Measurements from ENCODE around the gene EPN3.

EPN3 gene

GRCh38 chr17:50551884-50552283, 19.3 kb downstream of the EPN3 start:
- H3K4me3 ChIP-seq (replicated peaks; ENCODE audit: low read depth, low read length), result no peak overlapping the region
- DNase-seq (ENCODE audit: extremely low read depth, low read depth), result no peak
- no peak for TF ChIP-seq CTCF (IDR thresholded peaks at IDR 0.05; ENCODE audit: low read depth, low read length, missing control alignments)

DNA sequence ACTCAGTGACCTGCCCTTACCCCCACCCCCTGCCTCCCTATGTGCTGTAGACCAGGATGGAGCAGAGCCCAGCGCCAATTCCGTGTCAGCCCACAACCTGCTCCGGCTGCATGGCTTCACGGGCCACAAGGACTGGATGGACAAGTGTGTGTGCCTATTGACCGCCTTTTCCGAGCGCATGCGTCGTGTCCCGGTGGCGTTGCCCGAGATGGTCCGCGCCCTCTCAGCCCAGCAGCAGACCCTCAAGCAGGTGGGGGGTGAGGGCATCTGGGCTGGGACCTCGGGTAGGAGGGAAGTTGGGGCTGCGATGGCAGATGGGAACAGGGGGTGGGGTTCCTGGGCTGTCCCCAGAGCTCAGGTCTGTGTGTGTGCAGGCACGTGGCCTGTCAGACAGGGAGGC, 21.7 kb downstream of the EPN3 start:
- no peak for DNase-seq (ENCODE audit: extremely low read depth, low read depth)
- H3K4me3 ChIP-seq (replicated peaks; ENCODE audit: low read depth, low read length), result no peak overlapping the region
- no peak for TF ChIP-seq CTCF (IDR thresholded peaks at IDR 0.05; ENCODE audit: low read depth, low read length, missing control alignments)

DNA sequence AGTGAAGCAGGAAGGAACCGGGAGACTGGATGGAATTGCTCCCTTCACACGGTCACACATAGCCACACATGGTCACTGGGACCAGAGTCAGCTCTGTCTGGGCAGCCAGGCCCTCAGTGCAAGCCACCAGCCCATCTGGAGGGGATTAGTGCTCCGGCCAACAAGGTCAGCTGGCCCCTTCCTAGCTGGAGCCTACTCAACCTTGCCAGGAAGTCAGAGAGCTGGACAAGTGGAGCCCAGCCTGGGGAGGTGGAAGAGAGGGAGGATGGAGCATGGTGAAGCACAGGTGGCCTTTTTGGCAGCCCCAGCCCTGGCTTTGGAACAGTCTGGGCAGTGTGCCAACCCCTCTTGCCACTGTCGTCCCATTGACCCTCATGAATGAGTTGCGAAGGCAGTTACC, 24.3 kb downstream of the EPN3 start:
- no peak overlapping the region for H3K4me3 ChIP-seq (replicated peaks; ENCODE audit: low read depth, low read length)
- TF ChIP-seq CTCF (IDR thresholded peaks at IDR 0.05; ENCODE audit: low read depth, low read length, missing control alignments), result no peak
- no peak for DNase-seq (ENCODE audit: extremely low read depth, low read depth)

DNA sequence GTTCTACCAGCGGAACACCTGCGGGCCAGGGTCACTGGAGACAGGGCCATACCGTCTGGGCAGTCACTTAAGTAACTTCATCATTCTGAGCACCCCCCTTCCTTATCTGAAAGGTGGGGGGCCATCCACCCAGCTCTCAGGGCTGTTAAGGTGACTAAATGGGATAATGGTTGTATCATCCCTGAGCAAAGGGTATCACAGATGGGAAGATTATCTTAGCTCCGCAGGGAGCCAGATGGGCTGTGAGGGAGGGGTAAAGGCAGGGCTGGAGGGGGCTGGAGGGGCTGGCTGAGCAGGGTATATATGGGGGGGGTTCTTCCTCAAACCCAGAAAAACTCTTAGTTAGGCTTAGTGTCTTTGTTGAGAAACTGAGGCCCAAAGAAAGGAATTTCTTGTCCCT, 25.1 kb downstream of the EPN3 start:
- no peak overlapping the region for H3K4me3 ChIP-seq (replicated peaks; ENCODE audit: low read depth, low read length)
- DNase-seq (ENCODE audit: extremely low read depth, low read depth), result no peak
- TF ChIP-seq CTCF (IDR thresholded peaks at IDR 0.05; ENCODE audit: low read depth, low read length, missing control alignments), result no peak

DNA sequence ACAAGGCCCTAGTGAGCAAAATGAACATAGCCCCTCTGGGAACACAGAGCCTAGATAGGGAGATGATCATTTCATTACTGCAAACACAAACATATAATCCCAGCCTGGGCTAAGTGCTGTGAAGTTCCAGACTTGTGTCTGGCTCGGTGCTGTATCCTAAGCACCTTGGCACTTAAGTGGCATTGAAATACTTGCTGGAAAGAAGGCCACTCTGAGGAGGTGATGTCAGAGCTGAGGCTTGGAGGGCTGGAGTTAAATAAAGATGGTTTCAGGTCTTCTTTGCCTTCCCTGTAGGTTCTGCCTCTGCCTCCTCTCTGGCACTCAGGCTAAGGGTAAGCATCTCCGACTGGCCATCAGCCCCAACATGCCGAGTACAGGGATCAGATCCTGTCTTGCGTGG, 25.6 kb downstream of the EPN3 start:
- no peak for TF ChIP-seq CTCF (IDR thresholded peaks at IDR 0.05; ENCODE audit: low read depth, low read length, missing control alignments)
- DNase-seq (ENCODE audit: extremely low read depth, low read depth), result no peak
- no peak overlapping the region for H3K4me3 ChIP-seq (replicated peaks; ENCODE audit: low read depth, low read length)

DNA sequence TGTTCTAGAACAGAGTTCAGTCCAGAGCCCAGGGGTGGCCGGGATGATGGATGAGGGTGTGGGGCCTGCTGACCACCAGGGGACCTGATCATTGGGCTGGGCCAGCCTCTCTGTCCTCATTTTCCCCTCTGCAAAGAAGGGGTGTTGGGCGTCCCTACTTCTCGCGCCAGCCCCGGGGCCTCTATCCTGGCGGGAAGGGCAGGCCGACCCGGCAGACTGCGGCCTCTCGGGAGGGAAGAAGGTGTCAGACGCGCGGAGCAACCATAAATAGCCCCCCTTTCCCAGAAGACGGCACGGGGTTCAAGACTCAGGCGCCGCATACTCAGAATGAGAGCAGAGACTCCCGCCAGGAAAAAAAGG, 26.0 kb downstream of the EPN3 start:
- DNase-seq (ENCODE audit: extremely low read depth, low read depth), result no peak
- H3K4me3 ChIP-seq (replicated peaks; ENCODE audit: low read depth, low read length), result no peak overlapping the region
- TF ChIP-seq CTCF (IDR thresholded peaks at IDR 0.05; ENCODE audit: low read depth, low read length, missing control alignments), result no peak

- peak overlapping the region; percentile 20 for H3K4me3 ChIP-seq (replicated peaks; ENCODE audit: low read depth, low read length)
- TF ChIP-seq CTCF (IDR thresholded peaks at IDR 0.05; ENCODE audit: low read depth, low read length, missing control alignments), result no peak
- no peak for DNase-seq (ENCODE audit: extremely low read depth, low read depth)
These were observed 26.5 kb downstream of the EPN3 start for GRCh38 chr17:50558941-50559614.

All from HFF-Myc (cell line).